ENCODE data around the gene ZDHHC17. TPM values are rescaled to one million over a fixed set of nuclear protein-coding genes. Genes with fewer than 3 reads are reported as not detected.

ZDHHC17 gene
- total and polyA plus RNA-seq, 2 donors (not counting 1 experiment from before 2014, with no cell fraction given), result 30.5 to 141 TPM

DNA sequence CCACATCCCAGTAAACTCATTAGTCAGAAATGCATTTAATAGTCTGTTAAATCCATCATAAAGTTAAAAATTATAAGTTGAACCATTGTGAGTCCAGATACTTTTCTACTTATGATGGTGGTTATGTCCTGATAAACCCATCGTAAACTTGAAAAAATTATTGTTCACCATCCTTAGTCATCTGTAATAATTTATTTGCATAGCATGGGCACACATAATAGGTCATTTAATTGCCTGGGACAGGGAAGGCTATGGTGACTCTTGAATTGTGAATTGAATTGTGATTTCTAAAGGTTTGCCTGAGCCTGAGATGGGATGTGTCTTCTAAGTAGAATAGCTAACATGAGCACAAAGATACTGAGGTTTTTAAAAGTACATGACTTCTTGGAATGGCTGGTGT is 21.5 kb downstream of the ZDHHC17 start:
- Histone ChIP-seq H3K9me3 (ENCODE audit: control insufficient read depth, insufficient read depth, low read depth, low read length) (no peaks in the 10 kb centered on the region), H3K4me2 (ENCODE audit: extremely low read depth, insufficient read depth, low read length) (no peak overlapping the region), H3K4me1 (ENCODE audit: control insufficient read depth, extremely low read depth, insufficient read depth, low read length) (no peaks in the 10 kb centered on the region), H2AFZ (ENCODE audit: low read length) (no peak overlapping the region), H3K79me2 (ENCODE audit: control insufficient read depth, insufficient read depth, low read length) (peaks cover 22% of the 10 kb centered on the region), H3K9ac (ENCODE audit: insufficient read depth, low read length) (no peak overlapping the region), H3K27me3 (ENCODE audit: control insufficient read depth, insufficient read depth, low read length) (no peaks in the 10 kb centered on the region), H4K20me1 (ENCODE audit: control insufficient read depth, extremely low read depth, insufficient read depth, low read length) (no peaks in the 10 kb centered on the region), H3K4me3 (replicated peaks in 1 of 4; ENCODE audit: control extremely low read depth in 1 of 4, insufficient read depth in 1 of 4, low read depth in 3 of 4, low read length in 4 of 4) (no peak overlapping the region), H3K27ac (ENCODE audit: insufficient read depth, low read length) (no peak overlapping the region), H3K36me3 (ENCODE audit: control insufficient read depth, insufficient read depth, low read length) (no peaks in the 10 kb centered on the region)
- no peak for DNase-seq (ENCODE audit: low read depth in 2 of 2)
- no peak for TF ChIP-seq EZH2 (IDR thresholded peaks at IDR 0.05; ENCODE audit: low read length, missing control alignments)
- TF ChIP-seq, protein P1, sequence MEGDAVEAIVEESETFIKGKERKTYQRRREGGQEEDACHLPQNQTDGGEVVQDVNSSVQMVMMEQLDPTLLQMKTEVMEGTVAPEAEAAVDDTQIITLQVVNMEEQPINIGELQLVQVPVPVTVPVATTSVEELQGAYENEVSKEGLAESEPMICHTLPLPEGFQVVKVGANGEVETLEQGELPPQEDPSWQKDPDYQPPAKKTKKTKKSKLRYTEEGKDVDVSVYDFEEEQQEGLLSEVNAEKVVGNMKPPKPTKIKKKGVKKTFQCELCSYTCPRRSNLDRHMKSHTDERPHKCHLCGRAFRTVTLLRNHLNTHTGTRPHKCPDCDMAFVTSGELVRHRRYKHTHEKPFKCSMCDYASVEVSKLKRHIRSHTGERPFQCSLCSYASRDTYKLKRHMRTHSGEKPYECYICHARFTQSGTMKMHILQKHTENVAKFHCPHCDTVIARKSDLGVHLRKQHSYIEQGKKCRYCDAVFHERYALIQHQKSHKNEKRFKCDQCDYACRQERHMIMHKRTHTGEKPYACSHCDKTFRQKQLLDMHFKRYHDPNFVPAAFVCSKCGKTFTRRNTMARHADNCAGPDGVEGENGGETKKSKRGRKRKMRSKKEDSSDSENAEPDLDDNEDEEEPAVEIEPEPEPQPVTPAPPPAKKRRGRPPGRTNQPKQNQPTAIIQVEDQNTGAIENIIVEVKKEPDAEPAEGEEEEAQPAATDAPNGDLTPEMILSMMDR (conservative IDR thresholded peaks at IDR 0.05 in 1 of 2, IDR thresholded peaks at IDR 0.05 in 1 of 2; ENCODE audit: low read depth in 1 of 2, low read length in 2 of 2), result no peak

DNA sequence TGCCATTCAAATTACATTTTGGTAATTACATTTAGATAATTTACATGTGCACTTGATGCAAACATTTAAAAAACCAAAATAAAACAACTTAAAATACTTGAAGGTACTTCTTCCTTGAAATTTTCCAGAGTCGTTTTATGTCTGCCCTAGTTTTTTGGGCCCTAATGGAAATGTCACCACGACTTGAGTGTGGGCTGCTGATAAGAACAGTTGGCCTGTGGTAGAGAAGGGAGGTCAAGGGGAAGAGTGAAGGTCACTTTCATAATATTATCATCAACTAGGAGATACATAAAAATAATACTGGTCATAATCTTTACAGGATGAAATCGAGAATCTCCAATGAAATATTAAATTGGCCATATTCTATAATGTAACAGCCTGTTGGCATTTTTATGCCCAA is 23.1 kb downstream of the ZDHHC17 start:
- Histone ChIP-seq H4K20me1 (ENCODE audit: control insufficient read depth, extremely low read depth, insufficient read depth, low read length) (no peaks in the 10 kb centered on the region), H3K9me3 (ENCODE audit: control insufficient read depth, insufficient read depth, low read depth, low read length) (no peaks in the 10 kb centered on the region), H3K4me3 (replicated peaks in 1 of 4; ENCODE audit: control extremely low read depth in 1 of 4, insufficient read depth in 1 of 4, low read depth in 3 of 4, low read length in 4 of 4) (no peak overlapping the region), H3K79me2 (ENCODE audit: control insufficient read depth, insufficient read depth, low read length) (peaks cover 19% of the 10 kb centered on the region), H2AFZ (ENCODE audit: low read length) (no peak overlapping the region), H3K4me1 (ENCODE audit: control insufficient read depth, extremely low read depth, insufficient read depth, low read length) (no peaks in the 10 kb centered on the region), H3K27ac (ENCODE audit: insufficient read depth, low read length) (no peak overlapping the region), H3K9ac (ENCODE audit: insufficient read depth, low read length) (no peak overlapping the region), H3K36me3 (ENCODE audit: control insufficient read depth, insufficient read depth, low read length) (no peaks in the 10 kb centered on the region), H3K27me3 (ENCODE audit: control insufficient read depth, insufficient read depth, low read length) (no peaks in the 10 kb centered on the region), H3K4me2 (ENCODE audit: extremely low read depth, insufficient read depth, low read length) (no peak overlapping the region)
- no peak for DNase-seq (ENCODE audit: low read depth in 2 of 2)
- TF ChIP-seq, protein P1 (conservative IDR thresholded peaks at IDR 0.05 in 1 of 2, IDR thresholded peaks at IDR 0.05 in 1 of 2; ENCODE audit: low read depth in 1 of 2, low read length in 2 of 2), result no peak
- no peak for TF ChIP-seq EZH2 (IDR thresholded peaks at IDR 0.05; ENCODE audit: low read length, missing control alignments)

DNA sequence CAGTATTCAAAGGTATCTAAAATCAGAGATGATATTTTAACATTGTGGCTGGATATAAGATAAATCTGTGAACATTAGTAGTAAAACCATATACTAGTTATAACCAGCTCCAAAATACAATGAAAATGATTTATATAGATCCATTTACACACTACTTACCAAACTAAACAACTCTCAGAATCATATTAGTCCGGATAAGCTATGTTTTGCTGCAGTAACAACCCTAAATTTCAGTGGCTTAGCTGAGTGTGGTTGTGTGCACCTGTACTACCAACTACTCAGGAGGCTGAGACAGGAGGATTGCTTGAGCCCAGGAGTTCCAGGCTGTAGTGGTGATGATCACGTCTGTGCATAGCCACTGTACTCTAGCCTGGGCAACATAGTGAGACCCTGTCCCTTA is 23.8 kb downstream of the ZDHHC17 start:
- no peaks in the 10 kb centered on the region for H3K4me1 ChIP-seq (ENCODE audit: control insufficient read depth, extremely low read depth, insufficient read depth, low read length)
- peaks cover 13% of the 10 kb centered on the region for H3K79me2 ChIP-seq (ENCODE audit: control insufficient read depth, insufficient read depth, low read length)
- no peaks in the 10 kb centered on the region for H3K27me3 ChIP-seq (ENCODE audit: control insufficient read depth, insufficient read depth, low read length)
- H3K4me3 ChIP-seq (replicated peaks in 1 of 4; ENCODE audit: control extremely low read depth in 1 of 4, insufficient read depth in 1 of 4, low read depth in 3 of 4, low read length in 4 of 4), result no peak overlapping the region
- no peak for DNase-seq (ENCODE audit: low read depth in 2 of 2)
- no peak overlapping the region for H2AFZ ChIP-seq (ENCODE audit: low read length)
- no peaks in the 10 kb centered on the region for H3K9me3 ChIP-seq (ENCODE audit: control insufficient read depth, insufficient read depth, low read depth, low read length)
- H3K4me2 ChIP-seq (ENCODE audit: extremely low read depth, insufficient read depth, low read length), result no peak overlapping the region
- H4K20me1 ChIP-seq (ENCODE audit: control insufficient read depth, extremely low read depth, insufficient read depth, low read length), result no peaks in the 10 kb centered on the region
- no peak overlapping the region for H3K27ac ChIP-seq (ENCODE audit: insufficient read depth, low read length)
- TF ChIP-seq EZH2 (IDR thresholded peaks at IDR 0.05; ENCODE audit: low read length, missing control alignments), result no peak
- TF ChIP-seq, protein P1 (conservative IDR thresholded peaks at IDR 0.05 in 1 of 2, IDR thresholded peaks at IDR 0.05 in 1 of 2; ENCODE audit: low read depth in 1 of 2, low read length in 2 of 2), result no peak
- H3K36me3 ChIP-seq (ENCODE audit: control insufficient read depth, insufficient read depth, low read length), result no peaks in the 10 kb centered on the region
- no peak overlapping the region for H3K9ac ChIP-seq (ENCODE audit: insufficient read depth, low read length)
